ENCODE results near the gene SLC27A1. TPM values are rescaled to one million over a fixed set of nuclear protein-coding genes. Genes with fewer than 3 reads are reported as not detected.

Gene SLC27A1
- total and polyA plus RNA-seq, 10 of the 15 experiments (the other 5 are each of a cell fraction or from before 2014, with no cell fraction given): 0.11 to 2.3 (median 1.2) TPM

DNA sequence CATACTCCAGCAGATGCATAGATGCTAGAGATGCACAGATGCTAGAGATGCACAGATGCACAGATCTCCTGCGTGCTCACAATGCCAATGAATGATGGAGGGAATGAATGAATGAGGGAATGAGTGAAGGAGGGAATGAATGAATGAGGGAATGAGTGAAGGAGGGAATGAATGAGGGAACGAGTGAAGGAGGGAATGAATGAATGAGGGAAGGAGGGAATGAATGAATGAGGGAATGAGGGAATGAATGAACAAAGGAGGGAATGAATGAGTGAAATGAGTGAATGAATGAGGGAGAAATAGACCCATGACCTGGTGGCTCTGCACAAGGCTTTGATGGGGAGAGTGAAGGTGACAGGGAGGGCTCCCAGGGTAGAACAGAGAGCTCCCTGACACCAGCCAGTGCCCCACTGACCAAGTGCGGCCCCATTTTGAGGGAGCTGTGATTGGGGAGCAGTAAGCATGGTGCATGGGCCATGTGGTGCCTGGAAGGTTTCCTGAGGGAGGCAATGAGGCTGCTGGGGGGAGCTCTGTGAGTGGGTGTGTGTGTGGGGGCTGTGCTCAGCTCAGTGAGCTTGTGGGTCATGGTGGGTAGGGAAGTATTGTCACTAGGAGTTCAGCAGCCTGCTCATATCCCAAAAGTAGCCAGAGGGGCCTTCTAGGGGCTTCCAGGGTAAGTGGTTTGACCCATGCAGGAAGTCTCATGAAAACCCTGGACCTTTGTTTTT, 12.7 kb downstream of the SLC27A1 start:
- no peaks in the 10 kb centered on the region for H4K20me1 ChIP-seq (ENCODE audit: control insufficient read depth, insufficient read depth)
- FAIRE-seq (no peak), ATAC-seq (no peak), DNase-seq (ENCODE audit: low read depth, low spot score) (no peak)
- in situ Hi-C loops (cut with MboI) (no loop called here), intact Hi-C loops (cut with micrococcal nuclease; ENCODE audit: unreplicated experiment) (no loop called here)
- no TSS peak for BruUV-seq (replicated peaks)
- no peak for TF ChIP-seq CHD1 (IDR thresholded peaks at IDR 0.05; ENCODE audit: low read depth, low read length)
- TF ChIP-seq IRF4 (IDR thresholded peaks at IDR 0.05; ENCODE audit: low read depth, low read length): no peak
- TF ChIP-seq GABPA (IDR thresholded peaks at IDR 0.05; ENCODE audit: low read depth): no peak
- TF ChIP-seq ZNF24 (IDR thresholded peaks at IDR 0.05): peak; percentile 98
- no peaks in the 10 kb centered on the region for H3K4me1 ChIP-seq (ENCODE audit: control insufficient read depth, insufficient read depth, low read length)
- 51% methylated on average over 3 of the region's 3 CpGs for WGBS (ENCODE audit: insufficient coverage, insufficient replicate concordance, low lambda C conversion rate, missing lambda C conversion rate)
- no peak overlapping the region for H3K4me2 ChIP-seq (ENCODE audit: control insufficient read depth, insufficient read depth)
- ChIA-PET CTCF (interaction anchor here (0.9 to 1.4 kb wide), 3 partner anchors 13 to 97 kb away, joined by 3 to 5 read pairs (median 4); no protein-coding TSS in a partner anchor), POLR2A (no interaction called here), RAD21 (ENCODE audit: unreplicated experiment) (no interaction called here), SMC1A (ENCODE audit: uncharacterized antibody, unreplicated experiment) (no interaction called here)
- H3K36me3 ChIP-seq (ENCODE audit: control insufficient read depth in 2 of 2, insufficient read depth in 2 of 2, low read length in 1 of 2): no peaks in the 10 kb centered on the region
- no peak overlapping the region for H2AFZ ChIP-seq (ENCODE audit: control insufficient read depth, low read depth, low read length)
- no peak overlapping the region for H3K27ac ChIP-seq (ENCODE audit: control insufficient read depth, insufficient read depth)
- no peaks in the 10 kb centered on the region for H3K9me3 ChIP-seq (replicated peaks; ENCODE audit: control insufficient read depth, insufficient read depth, low read length)
- no peak overlapping the region for H3K4me3 ChIP-seq
- H3K79me2 ChIP-seq (ENCODE audit: control insufficient read depth, insufficient read depth, low read length): no peaks in the 10 kb centered on the region
- H3K9ac ChIP-seq (ENCODE audit: control insufficient read depth, insufficient read depth, low read length): no peak overlapping the region
- no peaks in the 10 kb centered on the region for H3K27me3 ChIP-seq (replicated peaks in 1 of 2; ENCODE audit: control insufficient read depth in 2 of 2, insufficient read depth in 2 of 2, low read length in 1 of 2)

DNA sequence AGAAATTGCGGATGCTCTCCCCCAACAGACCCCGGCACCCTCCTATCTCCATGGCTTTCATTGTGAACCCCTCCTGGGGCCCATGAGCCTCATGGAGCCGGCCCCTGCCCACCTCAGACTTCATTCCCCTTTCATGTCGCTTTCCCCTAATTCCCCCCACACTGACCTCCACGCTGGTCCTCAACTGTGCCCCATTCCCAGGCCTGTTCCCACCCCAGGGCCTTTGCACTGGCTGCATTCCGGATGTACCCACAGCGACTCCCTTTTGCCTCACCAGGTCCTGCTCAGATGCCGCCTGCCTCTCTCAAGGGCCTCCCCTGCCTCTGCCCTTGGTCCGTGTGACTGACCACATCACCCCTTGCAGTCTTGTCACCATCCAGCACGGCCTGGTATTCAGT, 13.3 kb downstream of the SLC27A1 start:
- H3K9me3 ChIP-seq (replicated peaks; ENCODE audit: control insufficient read depth, insufficient read depth, low read length): no peaks in the 10 kb centered on the region
- no peak overlapping the region for H3K4me2 ChIP-seq (ENCODE audit: control insufficient read depth, insufficient read depth)
- ChIA-PET SMC1A (ENCODE audit: uncharacterized antibody, unreplicated experiment) (no interaction called here), RAD21 (ENCODE audit: unreplicated experiment) (no interaction called here), CTCF (interaction anchor here (0.9 to 1.2 kb wide), 2 partner anchors 13 to 98 kb away, joined by 3 to 5 read pairs; no protein-coding TSS in a partner anchor), POLR2A (no interaction called here)
- ATAC-seq (no peak), DNase-seq (ENCODE audit: low read depth, low spot score) (no peak), FAIRE-seq (no peak)
- in situ Hi-C loops (cut with MboI): no loop called here
- no peak overlapping the region for H3K4me3 ChIP-seq
- intact Hi-C loops (cut with micrococcal nuclease; ENCODE audit: unreplicated experiment): no loop called here
- no peaks in the 10 kb centered on the region for H3K36me3 ChIP-seq (ENCODE audit: control insufficient read depth in 2 of 2, insufficient read depth in 2 of 2, low read length in 1 of 2)
- H3K4me1 ChIP-seq (ENCODE audit: control insufficient read depth, insufficient read depth, low read length): peaks cover 3% of the 10 kb centered on the region
- H3K79me2 ChIP-seq (ENCODE audit: control insufficient read depth, insufficient read depth, low read length): no peaks in the 10 kb centered on the region
- no peak overlapping the region for H2AFZ ChIP-seq (ENCODE audit: control insufficient read depth, low read depth, low read length)
- BruUV-seq (replicated peaks): no TSS peak
- WGBS (ENCODE audit: insufficient coverage, insufficient replicate concordance, low lambda C conversion rate, missing lambda C conversion rate): 54% methylated on average over 10 of the region's 10 CpGs
- H3K27me3 ChIP-seq (replicated peaks in 1 of 2; ENCODE audit: control insufficient read depth in 2 of 2, insufficient read depth in 2 of 2, low read length in 1 of 2): no peaks in the 10 kb centered on the region
- no peak overlapping the region for H3K9ac ChIP-seq (ENCODE audit: control insufficient read depth, insufficient read depth, low read length)
- H4K20me1 ChIP-seq (ENCODE audit: control insufficient read depth, insufficient read depth): no peaks in the 10 kb centered on the region
- no peak overlapping the region for H3K27ac ChIP-seq (ENCODE audit: control insufficient read depth, insufficient read depth)
- TF ChIP-seq, protein P1, sequence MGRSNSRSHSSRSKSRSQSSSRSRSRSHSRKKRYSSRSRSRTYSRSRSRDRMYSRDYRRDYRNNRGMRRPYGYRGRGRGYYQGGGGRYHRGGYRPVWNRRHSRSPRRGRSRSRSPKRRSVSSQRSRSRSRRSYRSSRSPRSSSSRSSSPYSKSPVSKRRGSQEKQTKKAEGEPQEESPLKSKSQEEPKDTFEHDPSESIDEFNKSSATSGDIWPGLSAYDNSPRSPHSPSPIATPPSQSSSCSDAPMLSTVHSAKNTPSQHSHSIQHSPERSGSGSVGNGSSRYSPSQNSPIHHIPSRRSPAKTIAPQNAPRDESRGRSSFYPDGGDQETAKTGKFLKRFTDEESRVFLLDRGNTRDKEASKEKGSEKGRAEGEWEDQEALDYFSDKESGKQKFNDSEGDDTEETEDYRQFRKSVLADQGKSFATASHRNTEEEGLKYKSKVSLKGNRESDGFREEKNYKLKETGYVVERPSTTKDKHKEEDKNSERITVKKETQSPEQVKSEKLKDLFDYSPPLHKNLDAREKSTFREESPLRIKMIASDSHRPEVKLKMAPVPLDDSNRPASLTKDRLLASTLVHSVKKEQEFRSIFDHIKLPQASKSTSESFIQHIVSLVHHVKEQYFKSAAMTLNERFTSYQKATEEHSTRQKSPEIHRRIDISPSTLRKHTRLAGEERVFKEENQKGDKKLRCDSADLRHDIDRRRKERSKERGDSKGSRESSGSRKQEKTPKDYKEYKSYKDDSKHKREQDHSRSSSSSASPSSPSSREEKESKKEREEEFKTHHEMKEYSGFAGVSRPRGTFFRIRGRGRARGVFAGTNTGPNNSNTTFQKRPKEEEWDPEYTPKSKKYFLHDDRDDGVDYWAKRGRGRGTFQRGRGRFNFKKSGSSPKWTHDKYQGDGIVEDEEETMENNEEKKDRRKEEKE (IDR thresholded peaks at IDR 0.05): no peak
- TF ChIP-seq, protein P2, sequence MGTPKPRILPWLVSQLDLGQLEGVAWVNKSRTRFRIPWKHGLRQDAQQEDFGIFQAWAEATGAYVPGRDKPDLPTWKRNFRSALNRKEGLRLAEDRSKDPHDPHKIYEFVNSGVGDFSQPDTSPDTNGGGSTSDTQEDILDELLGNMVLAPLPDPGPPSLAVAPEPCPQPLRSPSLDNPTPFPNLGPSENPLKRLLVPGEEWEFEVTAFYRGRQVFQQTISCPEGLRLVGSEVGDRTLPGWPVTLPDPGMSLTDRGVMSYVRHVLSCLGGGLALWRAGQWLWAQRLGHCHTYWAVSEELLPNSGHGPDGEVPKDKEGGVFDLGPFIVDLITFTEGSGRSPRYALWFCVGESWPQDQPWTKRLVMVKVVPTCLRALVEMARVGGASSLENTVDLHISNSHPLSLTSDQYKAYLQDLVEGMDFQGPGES (IDR thresholded peaks at IDR 0.05): no peak
- no peak for TF ChIP-seq MTA2 (IDR thresholded peaks at IDR 0.05; ENCODE audit: low read depth)
- TF ChIP-seq TBL1XR1 (IDR thresholded peaks at IDR 0.05; ENCODE audit: low read depth, low read length): no peak
- no peak for TF ChIP-seq PAX8 (IDR thresholded peaks at IDR 0.05)
- no peak for TF ChIP-seq CHD4 (IDR thresholded peaks at IDR 0.05)
- TF ChIP-seq SIX5 (IDR thresholded peaks at IDR 0.05; ENCODE audit: low read depth, low read length, severe bottlenecking): no peak
- TF ChIP-seq, protein P3, sequence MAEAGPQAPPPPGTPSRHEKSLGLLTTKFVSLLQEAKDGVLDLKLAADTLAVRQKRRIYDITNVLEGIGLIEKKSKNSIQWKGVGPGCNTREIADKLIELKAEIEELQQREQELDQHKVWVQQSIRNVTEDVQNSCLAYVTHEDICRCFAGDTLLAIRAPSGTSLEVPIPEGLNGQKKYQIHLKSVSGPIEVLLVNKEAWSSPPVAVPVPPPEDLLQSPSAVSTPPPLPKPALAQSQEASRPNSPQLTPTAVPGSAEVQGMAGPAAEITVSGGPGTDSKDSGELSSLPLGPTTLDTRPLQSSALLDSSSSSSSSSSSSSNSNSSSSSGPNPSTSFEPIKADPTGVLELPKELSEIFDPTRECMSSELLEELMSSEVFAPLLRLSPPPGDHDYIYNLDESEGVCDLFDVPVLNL (IDR thresholded peaks at IDR 0.05; ENCODE audit: low read depth, low read length): no peak
- no peak for TF ChIP-seq CHD1 (IDR thresholded peaks at IDR 0.05; ENCODE audit: low read depth, low read length)
- TF ChIP-seq SPI1 (IDR thresholded peaks at IDR 0.05; ENCODE audit: borderline replicate concordance, insufficient read depth, low read depth, low read length): no peak
